ENCODE data around the gene CTNNA2.

CTNNA2 gene

DNA sequence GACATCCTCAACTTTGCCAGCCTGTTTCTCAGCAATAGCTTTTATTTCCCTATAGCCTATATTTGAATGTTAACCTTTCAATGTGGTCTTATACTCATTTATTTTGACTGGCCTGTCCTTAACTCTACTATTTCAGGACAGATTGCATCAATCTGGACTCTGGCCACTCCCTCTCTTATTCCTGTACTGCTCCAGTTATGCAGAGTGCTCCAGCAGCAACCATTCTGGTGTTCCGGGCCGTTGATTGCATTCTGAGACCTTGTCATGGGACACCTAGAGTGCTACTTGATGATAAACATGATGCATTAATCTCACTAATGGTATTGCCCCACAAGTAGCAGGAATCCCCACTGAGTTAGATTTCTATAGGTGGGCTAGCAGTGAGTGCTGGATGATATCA lies 428.3 kb downstream of the CTNNA2 start:
- no peak for DNase-seq

DNA sequence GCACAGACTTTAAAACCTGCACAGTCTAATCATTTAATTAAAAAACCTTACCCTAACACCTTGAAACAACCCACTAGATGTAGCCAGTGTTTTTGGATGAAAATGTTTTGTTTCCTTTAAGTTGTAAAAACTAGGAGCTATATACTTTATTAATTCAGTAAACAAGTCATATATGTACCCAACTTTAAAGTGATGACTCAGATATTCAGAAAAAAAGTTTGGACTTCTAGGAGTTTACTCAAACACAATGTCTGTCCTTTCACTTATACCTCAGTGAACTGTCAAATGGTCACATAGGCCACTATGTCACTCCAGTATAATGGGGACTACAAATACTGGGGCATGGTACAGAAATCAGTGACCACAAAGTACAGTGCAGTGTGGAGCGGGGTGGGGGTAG lies 431.4 kb downstream of the CTNNA2 start:
- DNase-seq: no peak

DNA sequence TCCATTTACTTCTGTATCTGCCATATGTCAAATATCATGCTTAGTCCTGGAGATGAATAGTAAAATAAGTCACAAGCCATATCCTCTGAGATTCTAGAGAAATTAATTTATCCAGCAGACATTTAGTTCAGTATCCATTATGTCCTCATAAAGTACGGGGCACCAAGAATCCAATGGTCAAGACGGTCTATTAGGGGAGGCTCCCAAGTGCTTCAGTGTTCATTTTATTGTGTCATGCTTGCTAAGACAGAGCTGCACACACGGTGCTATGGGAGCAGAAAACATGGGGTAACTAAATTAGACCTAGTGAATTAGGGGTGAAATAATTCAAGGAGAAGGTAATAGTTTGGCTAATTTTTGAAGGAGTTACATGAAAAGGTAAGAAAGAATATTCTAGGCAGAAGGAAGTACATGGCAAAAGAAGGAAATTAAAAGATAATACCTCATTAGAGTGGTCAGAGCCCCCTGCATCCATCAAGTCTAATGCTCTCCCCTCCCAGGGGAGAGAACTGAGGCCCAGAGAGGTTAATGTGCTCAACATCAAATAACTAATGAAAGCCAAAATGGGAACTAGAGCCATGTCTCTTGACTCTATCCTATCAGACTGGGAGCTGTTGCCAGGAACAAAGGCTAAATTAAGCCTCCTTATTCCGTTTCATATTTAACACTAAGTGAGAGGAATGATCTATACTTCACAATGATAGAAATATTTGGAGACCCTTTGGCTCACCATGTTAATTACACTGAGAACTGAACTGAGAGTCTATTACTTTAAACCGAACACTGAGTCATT lies 433.0 kb downstream of the CTNNA2 start:
- no peak for DNase-seq

DNA sequence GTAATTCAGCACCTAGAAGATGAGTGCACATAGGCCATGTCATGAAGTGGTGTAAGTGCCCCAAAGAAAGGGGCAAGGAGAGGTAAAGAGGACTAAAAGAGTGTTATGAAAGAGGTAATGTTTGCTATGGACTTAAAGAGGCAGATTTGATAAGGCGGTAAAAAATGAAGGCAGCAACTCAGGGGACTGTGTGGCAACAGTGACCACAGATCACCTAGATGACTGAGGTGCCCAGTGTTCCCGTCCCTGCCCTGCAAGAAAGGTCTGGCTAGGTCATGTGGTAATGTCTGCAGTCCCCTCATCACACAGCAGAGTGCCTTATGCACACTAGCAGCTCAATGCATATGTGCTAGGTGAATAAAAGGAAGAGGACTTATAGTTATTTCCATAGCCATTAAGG lies 434.9 kb downstream of the CTNNA2 start:
- no peak for DNase-seq

DNA sequence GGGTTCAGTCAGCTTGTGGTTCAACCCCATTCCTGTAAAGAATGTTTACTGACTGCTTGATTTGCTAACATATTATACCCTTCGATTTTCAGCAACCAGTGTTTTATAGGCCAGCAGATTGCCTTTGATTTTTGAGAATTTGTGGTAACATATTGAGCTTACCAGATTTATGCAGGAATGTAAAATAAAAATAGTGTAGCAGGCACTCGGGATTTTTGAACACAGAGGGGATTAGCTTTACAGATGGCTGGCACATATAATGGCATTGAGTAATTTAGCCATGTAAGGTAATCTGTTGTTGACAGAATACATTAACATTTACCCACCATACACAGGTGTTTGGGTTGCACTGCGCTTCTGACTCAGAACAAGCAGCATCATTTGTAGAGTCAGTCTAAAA lies 437.7 kb downstream of the CTNNA2 start:
- no peak for DNase-seq

- DNase-seq: no peak
Observed at GRCh38 chr2:79952616-79953015, 439.8 kb downstream of the CTNNA2 start.

- no peak for DNase-seq
Observed at GRCh38 chr2:79960035-79960434, 447.2 kb downstream of the CTNNA2 start.

GRCh38 chr2:79960519-79960918 lies 447.7 kb downstream of the CTNNA2 start:
- no peak for DNase-seq

- DNase-seq: no peak
Observed at GRCh38 chr2:79964966-79965365, 452.1 kb downstream of the CTNNA2 start.

GRCh38 chr2:79966369-79966768 lies 453.5 kb downstream of the CTNNA2 start:
- no peak for DNase-seq

- no peak for DNase-seq
Observed at GRCh38 chr2:79966882-79967281, 454.0 kb downstream of the CTNNA2 start.

DNA sequence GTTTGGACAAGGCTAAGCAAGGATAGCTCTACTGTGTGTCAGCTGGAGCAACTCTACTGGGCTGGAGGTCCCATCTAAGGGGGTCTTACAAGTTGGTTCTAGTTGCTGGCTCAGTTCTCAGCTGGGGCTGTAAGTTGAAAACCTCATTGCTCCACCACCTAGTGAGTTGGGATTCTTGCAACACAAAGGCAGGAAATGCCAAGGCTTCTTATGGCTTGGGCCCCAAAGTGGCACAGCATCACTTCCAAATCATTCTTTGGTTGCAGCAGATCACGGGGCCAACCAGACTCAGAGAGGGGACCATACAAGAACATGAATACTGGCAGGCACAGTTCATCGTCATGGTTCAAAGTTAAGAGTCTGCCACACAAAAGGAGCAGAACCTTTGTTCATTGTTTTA lies 459.0 kb downstream of the CTNNA2 start:
- DNase-seq: no peak

GRCh38 chr2:79972661-79973060 lies 459.8 kb downstream of the CTNNA2 start:
- DNase-seq: no peak

GRCh38 chr2:79975791-79976565 lies 463.1 kb downstream of the CTNNA2 start:
- no peak for DNase-seq

DNA sequence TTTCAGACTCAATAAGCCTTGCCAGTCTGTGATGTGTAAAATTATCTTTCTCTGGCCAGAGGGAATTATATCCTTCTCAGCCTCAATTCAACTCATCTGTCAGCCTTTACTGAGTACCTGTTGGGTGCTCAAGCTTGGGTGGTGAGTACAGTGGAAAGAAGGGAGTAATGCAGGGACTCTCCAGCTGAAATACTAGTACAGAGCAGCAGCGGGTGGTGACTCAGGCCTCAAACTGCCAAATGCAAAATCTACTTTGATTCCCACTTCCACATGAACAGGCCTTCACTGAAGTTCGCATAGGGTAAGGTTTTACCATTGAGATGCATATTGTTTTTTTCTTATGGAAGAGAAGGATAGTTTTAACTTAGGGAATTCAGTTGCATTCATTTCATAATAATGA lies 464.9 kb downstream of the CTNNA2 start:
- no peak for DNase-seq

DNA sequence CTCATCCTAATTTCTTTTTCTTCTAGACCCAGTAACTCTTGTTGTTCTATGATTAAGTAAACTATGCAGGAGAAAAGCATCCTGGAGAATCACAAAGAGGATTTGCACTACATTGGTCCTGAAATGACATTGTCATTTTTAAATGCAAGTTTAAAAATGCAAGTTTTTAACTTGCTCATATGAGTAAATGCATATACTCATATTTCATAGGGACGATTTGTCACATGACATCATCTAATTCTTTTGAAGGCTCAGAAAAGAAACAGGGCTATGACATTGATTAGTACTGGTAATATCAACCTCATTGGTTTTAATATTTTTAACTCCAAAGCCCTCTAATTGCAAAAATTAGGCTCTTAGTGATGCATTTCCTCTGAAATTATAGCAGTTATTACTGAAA lies 467.3 kb downstream of the CTNNA2 start:
- DNase-seq: no peak

- DNase-seq: no peak
Observed at GRCh38 chr2:79980816-79981215, 468.0 kb downstream of the CTNNA2 start.

DNA sequence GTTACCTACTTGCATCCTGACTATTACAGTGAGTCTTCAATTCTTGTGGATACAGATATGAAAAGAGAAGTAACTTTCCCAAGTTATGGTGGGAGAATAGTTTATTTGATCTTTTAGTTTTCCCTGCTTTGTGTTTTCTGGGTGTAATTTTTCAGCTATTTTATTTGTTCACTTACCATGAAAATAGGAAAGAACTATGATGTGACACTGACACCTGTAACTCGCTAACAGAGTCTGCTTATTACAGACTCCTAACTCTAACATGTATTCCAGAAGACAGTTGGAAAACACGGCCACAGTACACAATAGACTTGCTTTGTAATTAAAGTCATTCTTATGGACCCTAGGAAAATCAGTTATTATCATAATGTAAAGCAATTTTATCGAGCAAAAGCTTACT lies 468.5 kb downstream of the CTNNA2 start:
- DNase-seq: no peak

DNA sequence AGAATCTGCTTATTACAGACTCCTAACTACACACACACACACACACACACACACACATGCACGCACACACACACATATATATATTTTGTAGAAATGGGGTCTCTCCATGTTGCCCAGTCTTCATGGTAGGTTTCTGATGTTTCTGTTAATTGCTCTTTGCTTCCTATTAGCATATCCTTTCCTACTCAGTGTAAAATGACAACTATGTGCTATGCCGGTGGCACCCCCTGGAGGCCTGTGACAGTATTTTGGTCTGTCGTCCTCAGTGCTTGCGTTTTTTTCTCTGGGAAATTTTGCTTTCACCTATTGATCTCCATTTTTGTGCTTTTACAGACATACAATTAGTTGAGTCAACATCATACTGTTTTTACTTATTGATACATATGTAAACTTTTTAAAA lies 469.6 kb downstream of the CTNNA2 start:
- no peak for DNase-seq

DNA sequence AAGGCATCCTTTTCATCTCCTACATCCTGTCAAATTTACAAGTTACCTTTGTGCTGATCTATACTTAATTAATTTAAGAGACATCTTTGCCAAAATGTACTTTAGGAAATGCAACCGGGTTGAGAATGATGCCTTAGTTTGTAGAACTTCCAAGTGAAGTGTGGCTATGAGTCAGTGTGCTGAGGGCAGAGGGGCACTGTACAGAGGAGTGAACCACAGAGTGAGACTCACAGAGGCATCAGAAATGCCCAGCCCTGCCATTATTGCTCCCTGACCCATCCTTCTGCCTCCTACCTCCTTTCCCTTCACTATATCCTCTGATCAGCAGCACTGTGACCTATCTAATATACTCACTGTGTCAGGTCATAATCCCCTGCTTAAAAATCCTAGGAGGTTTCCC lies 471.6 kb downstream of the CTNNA2 start:
- no peak for DNase-seq

DNA sequence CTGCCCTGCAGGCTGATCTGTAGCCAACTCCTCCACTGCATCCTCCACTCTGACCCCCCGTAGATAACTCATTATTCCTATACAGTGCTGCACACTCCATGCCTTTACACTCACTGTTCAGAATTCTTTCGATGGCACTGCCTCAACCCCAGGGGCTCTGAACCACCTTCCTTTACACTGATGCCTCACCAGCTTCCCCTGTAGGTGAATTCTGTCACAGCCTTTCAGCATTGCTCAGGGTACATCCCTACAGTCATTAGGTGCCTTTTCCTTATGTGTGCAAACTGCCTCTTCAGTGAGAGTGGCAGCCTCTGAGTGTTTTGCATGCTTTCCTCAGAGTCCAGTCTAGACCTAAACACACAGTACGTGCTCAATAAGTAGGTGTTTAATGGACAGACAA lies 472.3 kb downstream of the CTNNA2 start:
- DNase-seq: no peak

DNA sequence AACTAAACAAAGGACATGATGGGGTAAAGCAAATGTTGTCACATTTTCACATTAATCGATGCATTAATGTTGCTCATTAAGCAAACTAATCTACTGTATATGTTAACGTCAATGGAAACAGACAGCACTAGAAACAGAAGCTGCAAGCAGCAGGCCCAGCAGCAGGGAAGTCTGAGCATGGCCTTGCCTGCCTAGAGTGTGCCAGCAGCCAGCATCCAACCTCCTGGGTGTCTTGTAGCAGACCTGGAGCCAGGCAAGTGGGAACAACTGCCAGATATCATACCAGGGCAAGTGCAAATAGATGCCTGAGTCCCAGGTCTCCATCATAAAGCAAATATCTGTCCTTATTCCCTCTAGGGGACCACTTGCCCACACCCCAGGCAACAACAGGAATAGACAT lies 472.7 kb downstream of the CTNNA2 start:
- no peak for DNase-seq

DNA sequence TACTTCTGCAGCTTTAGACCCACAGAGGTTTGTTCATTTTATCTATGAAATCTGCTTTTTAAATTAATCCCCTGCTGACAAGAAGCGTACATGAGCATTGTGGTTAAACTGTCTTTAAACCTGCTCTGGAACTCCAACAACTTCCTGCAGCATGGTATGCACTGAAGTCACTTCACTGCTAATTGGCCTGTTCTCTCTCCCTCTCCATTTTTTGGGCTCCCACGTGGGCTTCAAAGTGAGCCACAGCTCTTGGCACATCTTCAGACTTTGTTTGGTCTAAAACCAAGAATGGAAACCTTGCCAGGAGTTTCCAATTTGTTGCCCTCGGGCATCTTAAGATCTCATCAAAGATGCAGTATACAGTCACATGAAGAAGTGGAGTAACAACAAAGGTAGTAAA lies 480.3 kb downstream of the CTNNA2 start:
- DNase-seq: no peak

GRCh38 chr2:79994161-79994560 lies 481.3 kb downstream of the CTNNA2 start:
- DNase-seq: no peak

DNA sequence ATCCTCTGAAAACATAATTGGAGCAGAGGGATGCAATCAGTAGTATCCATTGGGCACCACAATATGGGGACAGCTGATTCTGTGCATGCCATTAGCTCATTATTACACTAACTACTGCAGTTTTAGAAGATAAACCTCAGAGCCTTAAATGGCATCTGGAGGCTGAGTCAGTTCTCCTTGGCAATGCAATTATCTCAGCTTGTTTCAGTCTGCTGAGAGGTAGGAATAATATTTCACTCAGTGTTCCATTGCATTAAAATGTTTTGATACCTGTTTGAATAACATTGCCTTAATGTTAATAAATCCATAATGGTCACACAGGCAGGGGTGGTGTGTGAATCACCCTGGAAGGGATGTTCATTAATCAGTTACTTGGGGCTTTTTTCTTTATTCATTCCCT lies 482.1 kb downstream of the CTNNA2 start:
- no peak for DNase-seq

Data from NCI-H146 (cell line).